CD14-positive monocyte (primary cell): ENCODE measurements around the gene OR13J1. TPM values are rescaled to one million over a fixed set of nuclear protein-coding genes. Genes with fewer than 3 reads are reported as not detected.
A peak's percentile ranks its signal among the peaks of the same experiment; 100 is the strongest.

ENCODE experiments used
- DNase-seq, 3 donors: peaks; one replicate each; pipeline ENCODE4 v3.0.0-alpha.2; 2011 to 2022
- H2AFZ ChIP-seq: 2 replicates; pipeline ENCODE4 v1.6.0; 2012; ENCODE audit warnings: mild to moderate bottlenecking, low read depth, low read length, inconsistent platforms; ENCODE audit not compliant: insufficient read depth, poor library complexity, severe bottlenecking
- H3K27ac ChIP-seq, 2 donors: 1 replicate in 1 of 2; 2 replicates in 1 of 2; pipeline ENCODE4 v1.5.1; 2012 to 2013; ENCODE audit warnings: low read length in 2 of 2, control low read depth in 1 of 2, inconsistent platforms in 1 of 2, low read depth in 1 of 2, mild to moderate bottlenecking in 1 of 2
- H3K27me3 ChIP-seq, 2 donors: one replicate each; pipeline versions ENCODE4 v1.6.0 to v1.6.1; 2011 to 2013; ENCODE audit warnings: low read length in 2 of 2; ENCODE audit not compliant: control insufficient read depth in 2 of 2, insufficient read depth in 2 of 2
- H3K36me3 ChIP-seq, 2 donors: replicated peaks in 1 of 2; 1 replicate in 1 of 2; 2 replicates in 1 of 2; pipeline versions ENCODE4 v1.5.1 to v1.6.1; 2012 to 2013; ENCODE audit warnings: low read length in 2 of 2, control low read depth in 1 of 2, inconsistent platforms in 1 of 2, mild to moderate bottlenecking in 1 of 2; ENCODE audit not compliant: insufficient read depth in 2 of 2, control insufficient read depth in 1 of 2
- H3K4me1 ChIP-seq, 2 donors: 1 replicate in 1 of 2; 2 replicates in 1 of 2; pipeline versions ENCODE4 v1.5.1 to v1.6.1; 2012 to 2013; ENCODE audit warnings: low read length in 2 of 2, control low read depth in 1 of 2, inconsistent platforms in 1 of 2, mild to moderate bottlenecking in 1 of 2, moderate library complexity in 1 of 2; ENCODE audit not compliant: insufficient read depth in 2 of 2, control insufficient read depth in 1 of 2
- H3K4me2 ChIP-seq: replicated peaks from 2 replicates; pipeline ENCODE3; 2012; ENCODE audit warnings: low read length, moderate library complexity, mild to moderate bottlenecking; ENCODE audit not compliant: poor library complexity, severe bottlenecking; ENCODE audit errors: extremely low read depth
- H3K4me3 ChIP-seq, 3 experiments: fragments of 200-600 bp in 1 of 3; sonication (generic) in 1 of 3; replicated peaks in 1 of 3; 1 replicate in 2 of 3; 2 replicates in 1 of 3; pipeline ENCODE4 v1.5.1; 2011 to 2013; ENCODE audit warnings: low read length in 3 of 3, mild to moderate bottlenecking in 3 of 3, control low read depth in 2 of 3, low read depth in 2 of 3, inconsistent platforms in 1 of 3, moderate library complexity in 1 of 3
- H3K79me2 ChIP-seq: 2 replicates; pipeline ENCODE4 v1.6.0; 2012; ENCODE audit warnings: mild to moderate bottlenecking, control low read depth, inconsistent platforms, low read length, moderate library complexity; ENCODE audit not compliant: insufficient read depth
- H3K9ac ChIP-seq: 2 replicates; pipeline ENCODE4 v1.6.0; 2017; ENCODE audit warnings: low read length, mild to moderate bottlenecking; ENCODE audit not compliant: insufficient read depth, poor library complexity, severe bottlenecking
- H3K9me3 ChIP-seq, 2 donors: replicated peaks in 1 of 2; 1 replicate in 1 of 2; 2 replicates in 1 of 2; pipeline versions ENCODE4 v1.5.1 to v1.6.1; 2012 to 2013; ENCODE audit warnings: low read length in 2 of 2, control low read depth in 1 of 2; ENCODE audit not compliant: control insufficient read depth in 1 of 2, insufficient read depth in 1 of 2
- H4K20me1 ChIP-seq: 2 replicates; pipeline ENCODE4 v1.6.0; 2012; ENCODE audit warnings: mild to moderate bottlenecking, low read length, control low read depth, moderate library complexity; ENCODE audit not compliant: insufficient read depth
- H3K27ac Mint-ChIP-seq, 7 donors: one replicate each; pipeline ENCODE4 v1.8.0; 2020; ENCODE audit warnings: mild to moderate bottlenecking in 7 of 7, mixed read lengths in 7 of 7, moderate library complexity in 6 of 7, inconsistent platforms in 2 of 7
- H3K27me3 Mint-ChIP-seq, 3 donors: one replicate each; pipeline ENCODE4 v1.8.0; 2021 to 2022; ENCODE audit warnings: low read depth in 3 of 3, mild to moderate bottlenecking in 3 of 3, mixed read lengths in 3 of 3, moderate library complexity in 3 of 3, inconsistent platforms in 1 of 3
- H3K36me3 Mint-ChIP-seq, 2 donors: one replicate each; pipeline ENCODE4 v1.8.0; 2020; ENCODE audit warnings: mixed read lengths in 2 of 2, inconsistent platforms in 1 of 2, mild to moderate bottlenecking in 1 of 2
- H3K4me1 Mint-ChIP-seq: one replicate; pipeline ENCODE4 v1.8.0; 2020; ENCODE audit warnings: mild to moderate bottlenecking, mixed read lengths
- H3K4me3 Mint-ChIP-seq, 2 donors: one replicate each; pipeline ENCODE4 v1.8.0; 2020; ENCODE audit warnings: mild to moderate bottlenecking in 2 of 2, mixed read lengths in 2 of 2, moderate library complexity in 1 of 2
- H3K9me3 Mint-ChIP-seq, 7 donors: one replicate each; pipeline ENCODE4 v1.8.0; 2020 to 2022; ENCODE audit warnings: mixed read lengths in 7 of 7, mild to moderate bottlenecking in 6 of 7, moderate library complexity in 6 of 7, inconsistent platforms in 2 of 7
- CTCF ChIP-seq: fragments of 200-600 bp; IDR thresholded peaks from one replicate; pipeline ENCODE4 v1.8.0; 2022; ENCODE audit warnings: antibody characterized with exemption, mild to moderate bottlenecking
- WGBS: methylation state at CpG from one replicate; pipeline ENCODE4 v1.1.5; 2013; ENCODE audit warnings: missing lambda C conversion rate; ENCODE audit not compliant: insufficient coverage; 5-methylcytosine and 5-hydroxymethylcytosine counted together
- intact Hi-C, 2 donors: fragments of 100-400 bp; cut with micrococcal nuclease; formaldehyde crosslinking; loops; one replicate each; pipeline versions ENCODE4 v1.15.0 to v1.15.1; 2023
- polyA plus RNA-seq, 3 donors: library from polyadenylated mRNA; depleted of rRNA in 1 of 3; unstranded in 2 of 3; stranded (reverse) in 1 of 3; fragments of 300-500 nt in 2 of 3; fragments of >200 nt in 1 of 3; fragmentation: Illumina TruSeq in 2 of 3; gene quantifications; 1 replicate in 2 of 3; 2 replicates in 1 of 3; pipeline ENCODE4 v1.2.3, GENCODE V29; 2012 to 2021

The OR13J1 gene
- polyA plus RNA-seq, 3 donors: not detected

GRCh38 chr9:35907711-35908503 is 37.7 kb upstream of the OR13J1 start:
- Mint-ChIP-seq H3K36me3 (no peaks in the 10 kb centered on the region), H3K4me1 (peaks cover 43% of the 10 kb centered on the region), H3K27ac (peak overlapping the region in 2 of 7 donors; percentile 9 to 52), H3K9me3 (peaks cover 0 to 2% (median 0%) of the 10 kb centered on the region in 7 donors), H3K4me3 (peak overlapping the region in 1 of 2 donors; percentile 33), H3K27me3 (peaks cover 0 to 9% (median 8%) of the 10 kb centered on the region in 3 donors)
- Histone ChIP-seq H3K27ac (peak overlapping the region in 1 of 2 donors; percentile 49), H3K4me2 (peak overlapping the region; percentile 55), H3K79me2 (no peaks in the 10 kb centered on the region), H4K20me1 (no peaks in the 10 kb centered on the region), H3K9ac (no peak overlapping the region), H3K9me3 (no peaks in the 10 kb centered on the region), H3K4me1 (peaks cover 38 to 40% of the 10 kb centered on the region in 2 donors), H3K36me3 (no peaks in the 10 kb centered on the region), H2AFZ (peak overlapping the region; percentile 42), H3K4me3 (peak overlapping the region in 1 of 3 experiments; percentile 43), H3K27me3 (no peaks in the 10 kb centered on the region)
- peak; percentile 52 to 70 (median 54) for DNase-seq
- WGBS: 13% methylated on average over 8 of the region's 13 CpGs
- intact Hi-C loops: no loop called here
- no peak for TF ChIP-seq CTCF

- H3K4me3 Mint-ChIP-seq: no peak overlapping the region
- no peak for TF ChIP-seq CTCF
- H3K4me3 ChIP-seq: no peak overlapping the region
- no peak overlapping the region for H2AFZ ChIP-seq
- no peak overlapping the region for H3K27ac ChIP-seq
- H3K9me3 ChIP-seq: no peaks in the 10 kb centered on the region
- H3K4me2 ChIP-seq: no peak overlapping the region
- no peaks in the 10 kb centered on the region for H4K20me1 ChIP-seq
- peaks cover 43% of the 10 kb centered on the region for H3K4me1 Mint-ChIP-seq
- no peaks in the 10 kb centered on the region for H3K27me3 ChIP-seq
- H3K27ac Mint-ChIP-seq: no peak overlapping the region
- WGBS: 89% methylated on average over 13 of the region's 14 CpGs
- no peak for DNase-seq
- no peaks in the 10 kb centered on the region for H3K36me3 Mint-ChIP-seq
- H3K36me3 ChIP-seq: no peaks in the 10 kb centered on the region
- intact Hi-C loops: no loop called here
- peaks cover 38 to 40% of the 10 kb centered on the region in 2 donors for H3K4me1 ChIP-seq
- H3K27me3 Mint-ChIP-seq: peaks cover 0 to 13% (median 10%) of the 10 kb centered on the region in 3 donors
- peaks cover 0 to 2% (median 0%) of the 10 kb centered on the region in 7 donors for H3K9me3 Mint-ChIP-seq
- H3K9ac ChIP-seq: no peak overlapping the region
- H3K79me2 ChIP-seq: no peaks in the 10 kb centered on the region
Observed at GRCh38 chr9:35906923-35907699, 36.9 kb upstream of the OR13J1 start.
